IMR-90 (cell line): ENCODE measurements around the gene NR2C2.

Experiments
- CEBPB ChIP-seq: IDR thresholded peaks from 2 replicates; pipeline ENCODE4 v1.6.1; 2012; ENCODE audit warnings: low read depth, low read length, improper control_type of control experiment
- MXI1 ChIP-seq: IDR thresholded peaks from 2 replicates; pipeline ENCODE4 v1.6.1; 2012; ENCODE audit warnings: low read depth, mild to moderate bottlenecking, low read length, moderate library complexity, borderline replicate concordance
- POLR2A ChIP-seq: IDR thresholded peaks from 2 replicates; pipeline ENCODE4 v1.6.1; 2012; ENCODE audit warnings: mild to moderate bottlenecking, low read depth, low read length
- RAD21 ChIP-seq: IDR thresholded peaks from 2 replicates; pipeline ENCODE4 v1.6.1; 2012; ENCODE audit warnings: low read length, improper control_type of control experiment
- RFX5 ChIP-seq: IDR thresholded peaks from 2 replicates; pipeline ENCODE4 v1.8.0; 2012; ENCODE audit warnings: low read depth, mild to moderate bottlenecking, low read length, moderate library complexity
- SMC3 ChIP-seq: fragments of 150-350 bp; IDR thresholded peaks from 2 replicates; pipeline ENCODE4 v1.6.1; 2016; ENCODE audit warnings: low read depth, mild to moderate bottlenecking, antibody characterized with exemption, low read length, moderate library complexity
- TF ChIP-seq, protein P1 (sequence below): conservative IDR thresholded peaks from 2 replicates; pipeline ENCODE4 v1.5.1; 2012; ENCODE audit warnings: mild to moderate bottlenecking, low read depth, low read length, improper control_type of control experiment
- TF ChIP-seq, protein P2 (sequence below): fragments of 150-350 bp; IDR thresholded peaks from 2 replicates; pipeline ENCODE4 v1.6.1; 2017; ENCODE audit warnings: mild to moderate bottlenecking, antibody characterized with exemption, low read length, low read depth
- TF ChIP-seq, protein P3 (sequence below): fragments of 150-350 bp; IDR thresholded peaks from 2 replicates; pipeline ENCODE4 v1.6.1; 2016; ENCODE audit warnings: low read depth, mild to moderate bottlenecking, low read length, moderate library complexity, borderline replicate concordance

DNA sequence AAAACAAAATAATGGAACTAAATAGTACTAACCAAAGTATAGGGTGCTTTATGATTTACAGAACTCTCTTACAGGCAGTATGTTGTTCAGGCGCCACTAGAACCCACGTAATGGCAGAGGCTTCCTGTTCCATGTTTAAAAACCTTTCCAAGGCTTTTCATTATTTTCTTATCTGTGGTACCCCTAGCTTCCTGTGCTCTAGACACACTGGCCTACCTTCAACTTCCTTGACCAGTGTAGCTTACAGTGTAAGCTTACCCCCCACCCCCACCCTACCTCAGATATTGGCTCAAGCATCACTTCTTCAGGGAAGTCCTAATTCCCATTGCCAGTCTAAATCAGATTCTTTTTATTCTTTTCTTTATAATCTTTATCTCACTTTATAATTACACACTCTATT lies 2.9 kb downstream of the NR2C2 start:
- TF ChIP-seq, protein P1, sequence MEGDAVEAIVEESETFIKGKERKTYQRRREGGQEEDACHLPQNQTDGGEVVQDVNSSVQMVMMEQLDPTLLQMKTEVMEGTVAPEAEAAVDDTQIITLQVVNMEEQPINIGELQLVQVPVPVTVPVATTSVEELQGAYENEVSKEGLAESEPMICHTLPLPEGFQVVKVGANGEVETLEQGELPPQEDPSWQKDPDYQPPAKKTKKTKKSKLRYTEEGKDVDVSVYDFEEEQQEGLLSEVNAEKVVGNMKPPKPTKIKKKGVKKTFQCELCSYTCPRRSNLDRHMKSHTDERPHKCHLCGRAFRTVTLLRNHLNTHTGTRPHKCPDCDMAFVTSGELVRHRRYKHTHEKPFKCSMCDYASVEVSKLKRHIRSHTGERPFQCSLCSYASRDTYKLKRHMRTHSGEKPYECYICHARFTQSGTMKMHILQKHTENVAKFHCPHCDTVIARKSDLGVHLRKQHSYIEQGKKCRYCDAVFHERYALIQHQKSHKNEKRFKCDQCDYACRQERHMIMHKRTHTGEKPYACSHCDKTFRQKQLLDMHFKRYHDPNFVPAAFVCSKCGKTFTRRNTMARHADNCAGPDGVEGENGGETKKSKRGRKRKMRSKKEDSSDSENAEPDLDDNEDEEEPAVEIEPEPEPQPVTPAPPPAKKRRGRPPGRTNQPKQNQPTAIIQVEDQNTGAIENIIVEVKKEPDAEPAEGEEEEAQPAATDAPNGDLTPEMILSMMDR = no peak
- TF ChIP-seq CEBPB (no peak), POLR2A (no peak), SMC3 (no peak), RFX5 (no peak), MXI1 (no peak), RAD21 (no peak)
- TF ChIP-seq, protein P2, sequence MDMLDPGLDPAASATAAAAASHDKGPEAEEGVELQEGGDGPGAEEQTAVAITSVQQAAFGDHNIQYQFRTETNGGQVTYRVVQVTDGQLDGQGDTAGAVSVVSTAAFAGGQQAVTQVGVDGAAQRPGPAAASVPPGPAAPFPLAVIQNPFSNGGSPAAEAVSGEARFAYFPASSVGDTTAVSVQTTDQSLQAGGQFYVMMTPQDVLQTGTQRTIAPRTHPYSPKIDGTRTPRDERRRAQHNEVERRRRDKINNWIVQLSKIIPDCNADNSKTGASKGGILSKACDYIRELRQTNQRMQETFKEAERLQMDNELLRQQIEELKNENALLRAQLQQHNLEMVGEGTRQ = no peak
- TF ChIP-seq, protein P3, sequence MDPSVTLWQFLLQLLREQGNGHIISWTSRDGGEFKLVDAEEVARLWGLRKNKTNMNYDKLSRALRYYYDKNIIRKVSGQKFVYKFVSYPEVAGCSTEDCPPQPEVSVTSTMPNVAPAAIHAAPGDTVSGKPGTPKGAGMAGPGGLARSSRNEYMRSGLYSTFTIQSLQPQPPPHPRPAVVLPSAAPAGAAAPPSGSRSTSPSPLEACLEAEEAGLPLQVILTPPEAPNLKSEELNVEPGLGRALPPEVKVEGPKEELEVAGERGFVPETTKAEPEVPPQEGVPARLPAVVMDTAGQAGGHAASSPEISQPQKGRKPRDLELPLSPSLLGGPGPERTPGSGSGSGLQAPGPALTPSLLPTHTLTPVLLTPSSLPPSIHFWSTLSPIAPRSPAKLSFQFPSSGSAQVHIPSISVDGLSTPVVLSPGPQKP = no peak
